IMR-90 (cell line): Measurements from ENCODE around the gene CD300LG.

Experiments used
- CEBPB ChIP-seq: IDR thresholded peaks from 2 replicates; pipeline ENCODE4 v1.6.1; 2012; ENCODE audit warnings: low read depth, low read length, improper control_type of control experiment
- CHD1 ChIP-seq: IDR thresholded peaks from 2 replicates; pipeline ENCODE4 v1.6.1; 2012; ENCODE audit warnings: low read depth, low read length, improper control_type of control experiment
- POLR2A ChIP-seq: IDR thresholded peaks from 2 replicates; pipeline ENCODE4 v1.6.1; 2012; ENCODE audit warnings: mild to moderate bottlenecking, low read depth, low read length
- RCOR1 ChIP-seq: IDR thresholded peaks from 2 replicates; pipeline ENCODE4 v1.6.1; 2012; ENCODE audit warnings: mild to moderate bottlenecking, low read length, improper control_type of control experiment; ENCODE audit not compliant: insufficient replicate concordance
- RFX5 ChIP-seq: IDR thresholded peaks from 2 replicates; pipeline ENCODE4 v1.8.0; 2012; ENCODE audit warnings: low read depth, mild to moderate bottlenecking, low read length, moderate library complexity
- TF ChIP-seq, protein P1 (sequence below): conservative IDR thresholded peaks from 2 replicates; pipeline ENCODE4 v1.5.1; 2012; ENCODE audit warnings: mild to moderate bottlenecking, low read depth, low read length, improper control_type of control experiment
- TF ChIP-seq, protein P2 (sequence below): fragments of 150-350 bp; IDR thresholded peaks from 2 replicates; pipeline ENCODE4 v1.6.1; 2017; ENCODE audit warnings: mild to moderate bottlenecking, antibody characterized with exemption, low read length, low read depth
- TF ChIP-seq, protein P3 (sequence below): fragments of 150-350 bp; IDR thresholded peaks from 2 replicates; pipeline ENCODE4 v1.6.1; 2016; ENCODE audit warnings: low read depth, mild to moderate bottlenecking, low read length, moderate library complexity, borderline replicate concordance

DNA sequence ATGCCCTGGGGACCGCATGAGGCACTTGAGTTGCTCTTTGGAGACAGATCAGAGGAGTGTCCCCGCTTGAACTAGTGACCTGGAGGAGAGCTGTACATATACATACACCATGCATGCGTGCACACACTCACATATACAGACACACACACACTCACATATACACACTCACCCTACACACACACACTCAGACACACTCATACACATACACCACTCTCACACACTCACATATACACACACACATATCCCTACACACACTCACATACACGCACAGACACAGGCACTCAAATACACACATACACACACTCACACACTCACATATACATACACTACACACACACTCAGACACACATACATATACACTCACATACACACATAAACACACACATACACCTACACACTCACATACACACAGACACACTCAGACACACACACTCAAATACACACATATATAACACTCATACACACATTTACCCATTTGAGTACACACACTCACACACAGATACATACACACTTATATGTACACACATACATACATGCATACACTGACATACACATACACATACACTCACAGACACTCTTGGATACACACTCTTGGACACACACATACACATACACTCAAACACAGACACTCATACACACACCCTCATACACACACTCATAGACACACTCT is 65.8 kb downstream of the CD300LG start:
- TF ChIP-seq, protein P1, sequence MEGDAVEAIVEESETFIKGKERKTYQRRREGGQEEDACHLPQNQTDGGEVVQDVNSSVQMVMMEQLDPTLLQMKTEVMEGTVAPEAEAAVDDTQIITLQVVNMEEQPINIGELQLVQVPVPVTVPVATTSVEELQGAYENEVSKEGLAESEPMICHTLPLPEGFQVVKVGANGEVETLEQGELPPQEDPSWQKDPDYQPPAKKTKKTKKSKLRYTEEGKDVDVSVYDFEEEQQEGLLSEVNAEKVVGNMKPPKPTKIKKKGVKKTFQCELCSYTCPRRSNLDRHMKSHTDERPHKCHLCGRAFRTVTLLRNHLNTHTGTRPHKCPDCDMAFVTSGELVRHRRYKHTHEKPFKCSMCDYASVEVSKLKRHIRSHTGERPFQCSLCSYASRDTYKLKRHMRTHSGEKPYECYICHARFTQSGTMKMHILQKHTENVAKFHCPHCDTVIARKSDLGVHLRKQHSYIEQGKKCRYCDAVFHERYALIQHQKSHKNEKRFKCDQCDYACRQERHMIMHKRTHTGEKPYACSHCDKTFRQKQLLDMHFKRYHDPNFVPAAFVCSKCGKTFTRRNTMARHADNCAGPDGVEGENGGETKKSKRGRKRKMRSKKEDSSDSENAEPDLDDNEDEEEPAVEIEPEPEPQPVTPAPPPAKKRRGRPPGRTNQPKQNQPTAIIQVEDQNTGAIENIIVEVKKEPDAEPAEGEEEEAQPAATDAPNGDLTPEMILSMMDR, result no peak
- no peak for TF ChIP-seq POLR2A
- TF ChIP-seq CHD1, result no peak
- TF ChIP-seq, protein P2, sequence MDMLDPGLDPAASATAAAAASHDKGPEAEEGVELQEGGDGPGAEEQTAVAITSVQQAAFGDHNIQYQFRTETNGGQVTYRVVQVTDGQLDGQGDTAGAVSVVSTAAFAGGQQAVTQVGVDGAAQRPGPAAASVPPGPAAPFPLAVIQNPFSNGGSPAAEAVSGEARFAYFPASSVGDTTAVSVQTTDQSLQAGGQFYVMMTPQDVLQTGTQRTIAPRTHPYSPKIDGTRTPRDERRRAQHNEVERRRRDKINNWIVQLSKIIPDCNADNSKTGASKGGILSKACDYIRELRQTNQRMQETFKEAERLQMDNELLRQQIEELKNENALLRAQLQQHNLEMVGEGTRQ, result no peak
- TF ChIP-seq, protein P3, sequence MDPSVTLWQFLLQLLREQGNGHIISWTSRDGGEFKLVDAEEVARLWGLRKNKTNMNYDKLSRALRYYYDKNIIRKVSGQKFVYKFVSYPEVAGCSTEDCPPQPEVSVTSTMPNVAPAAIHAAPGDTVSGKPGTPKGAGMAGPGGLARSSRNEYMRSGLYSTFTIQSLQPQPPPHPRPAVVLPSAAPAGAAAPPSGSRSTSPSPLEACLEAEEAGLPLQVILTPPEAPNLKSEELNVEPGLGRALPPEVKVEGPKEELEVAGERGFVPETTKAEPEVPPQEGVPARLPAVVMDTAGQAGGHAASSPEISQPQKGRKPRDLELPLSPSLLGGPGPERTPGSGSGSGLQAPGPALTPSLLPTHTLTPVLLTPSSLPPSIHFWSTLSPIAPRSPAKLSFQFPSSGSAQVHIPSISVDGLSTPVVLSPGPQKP, result no peak
- TF ChIP-seq RFX5, result no peak
- no peak for TF ChIP-seq RCOR1
- TF ChIP-seq CEBPB, result no peak
